HG03097 (cell line): ENCODE results near the gene TXNIP.

Experiments used
- ATAC-seq: cut with Tn5 transposase; IDR thresholded peaks from one replicate; pipeline ENCODE4 v1.9.1; 2021; ENCODE audit not compliant: unreplicated experiment, low FRiP score

The TXNIP gene

GRCh38 chr1:146012703-146013558, 16.6 kb upstream of the TXNIP start:
- no peak for ATAC-seq

GRCh38 chr1:146010126-146010738, 13.9 kb upstream of the TXNIP start:
- no peak for ATAC-seq

- no peak for ATAC-seq
Observed at GRCh38 chr1:146007489-146008133, 11.2 kb upstream of the TXNIP start.

DNA sequence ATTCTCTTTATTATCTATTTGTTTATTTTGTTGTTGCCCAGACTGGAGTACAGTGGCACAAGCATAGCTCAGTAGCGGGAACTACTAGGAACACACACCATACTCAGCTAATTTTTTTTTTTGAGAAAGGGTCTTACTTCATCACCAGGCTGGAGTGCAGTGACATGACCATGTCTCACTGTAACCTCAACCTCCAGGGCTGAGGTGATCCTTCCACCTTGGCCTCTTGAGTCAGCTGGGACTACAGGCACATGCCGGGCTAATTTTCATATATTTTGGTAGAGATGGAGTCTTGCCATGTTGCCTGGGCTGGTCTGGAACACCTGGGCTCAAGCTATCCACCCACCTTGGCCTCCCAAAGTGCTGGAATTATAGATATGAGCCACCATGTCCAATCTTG, 5.3 kb upstream of the TXNIP start:
- no peak for ATAC-seq

GRCh38 chr1:145999321-146000024, 3.1 kb upstream of the TXNIP start:
- no peak for ATAC-seq

GRCh38 chr1:145997718-145998023, 1.3 kb upstream of the TXNIP start:
- no peak for ATAC-seq

DNA sequence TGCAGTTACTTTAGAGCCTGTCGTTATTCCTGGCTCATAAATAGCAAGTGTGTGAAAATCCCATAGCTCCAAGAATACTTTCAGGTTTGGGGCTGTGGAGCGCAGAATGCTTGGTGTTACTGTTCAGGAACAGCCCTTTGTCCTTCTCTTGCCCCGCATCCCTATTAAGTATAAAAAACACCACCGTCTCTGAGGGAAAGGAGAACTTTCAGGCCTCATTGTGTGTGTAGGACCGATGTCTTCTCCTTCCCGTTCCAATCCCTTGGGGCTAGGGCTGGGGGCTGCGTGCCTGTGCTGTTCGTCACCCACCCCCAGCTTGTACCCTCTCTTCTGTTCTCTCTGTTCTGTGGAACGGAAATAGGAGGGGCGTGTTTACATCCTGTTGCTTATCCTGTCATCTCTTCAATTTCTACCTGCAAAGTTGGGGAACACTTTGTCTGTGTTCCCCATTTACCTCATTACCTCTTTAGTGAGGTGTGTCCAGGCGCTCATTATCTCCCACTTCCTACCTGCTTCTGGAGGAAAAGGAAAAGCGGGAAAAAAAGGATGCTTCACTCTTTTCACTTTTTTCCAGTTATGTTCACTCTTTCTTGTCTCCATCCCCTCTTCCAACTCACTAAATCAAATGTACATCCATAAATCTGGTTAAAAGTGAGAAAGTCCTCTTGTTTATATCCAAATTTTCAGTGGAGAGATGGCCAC, 788 bp upstream of the TXNIP start:
- ATAC-seq: peak; percentile 31

DNA sequence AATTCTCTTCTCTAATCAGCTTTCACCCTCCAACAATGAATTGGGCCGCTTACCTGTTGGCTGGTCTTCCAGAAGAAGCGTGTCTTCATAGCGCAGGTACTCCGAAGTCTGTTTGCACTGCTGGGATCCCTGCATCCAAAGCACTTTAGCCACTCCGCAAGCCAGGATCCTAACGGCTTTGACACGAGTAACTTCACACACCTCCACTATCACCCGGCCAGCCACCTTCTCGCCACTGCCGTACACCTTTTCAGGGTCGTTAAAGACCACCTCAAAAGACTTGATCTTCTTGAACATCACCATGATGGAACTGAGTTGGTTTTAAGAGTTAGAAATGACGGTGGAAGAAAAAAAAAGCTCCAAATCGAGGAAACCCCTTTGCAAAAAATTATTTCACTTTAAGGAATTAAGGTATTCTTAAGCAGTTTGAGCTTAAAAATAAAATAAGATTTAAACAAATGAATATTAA, 381 bp downstream of the TXNIP start:
- ATAC-seq: no peak

DNA sequence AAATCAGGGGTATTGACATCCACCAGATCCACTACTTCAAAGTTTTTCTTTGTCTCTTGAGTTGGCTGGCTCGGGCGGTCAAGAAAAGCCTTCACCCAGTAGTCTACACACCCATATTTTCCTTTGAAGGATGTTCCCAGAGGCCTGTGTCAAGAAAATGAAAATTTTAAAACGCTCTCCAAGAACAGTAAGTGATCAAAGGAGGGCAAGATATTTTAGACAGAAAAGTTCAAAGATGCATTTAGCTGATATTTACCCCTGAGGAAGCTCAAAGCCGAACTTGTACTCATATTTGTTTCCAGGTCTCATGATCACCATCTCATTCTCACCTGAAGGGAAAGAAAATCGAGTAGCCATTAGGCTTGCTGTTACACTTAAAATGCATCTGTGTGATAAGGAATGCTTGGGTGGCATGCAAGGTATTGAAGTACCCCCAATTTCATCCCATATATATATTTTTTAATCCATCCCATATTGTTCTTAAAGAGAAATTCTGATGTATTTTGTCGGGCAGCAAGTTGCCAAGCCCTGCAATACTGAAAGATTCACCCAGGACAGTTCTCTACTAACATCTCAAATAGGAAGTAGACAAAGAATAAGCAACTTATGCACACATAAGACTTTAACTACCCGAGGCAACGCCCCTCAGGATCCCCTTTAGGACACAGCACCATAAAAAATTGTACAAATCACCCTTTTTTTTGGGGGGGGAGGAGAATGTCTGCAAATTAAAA, 1.1 kb downstream of the TXNIP start:
- no peak for ATAC-seq

- no peak for ATAC-seq
Observed at GRCh38 chr1:145994391-145995120, 1.8 kb downstream of the TXNIP start.

- no peak for ATAC-seq
Observed at GRCh38 chr1:145993618-145994390, 2.6 kb downstream of the TXNIP start.

- no peak for ATAC-seq
Observed at GRCh38 chr1:145992958-145993617, 3.3 kb downstream of the TXNIP start.

DNA sequence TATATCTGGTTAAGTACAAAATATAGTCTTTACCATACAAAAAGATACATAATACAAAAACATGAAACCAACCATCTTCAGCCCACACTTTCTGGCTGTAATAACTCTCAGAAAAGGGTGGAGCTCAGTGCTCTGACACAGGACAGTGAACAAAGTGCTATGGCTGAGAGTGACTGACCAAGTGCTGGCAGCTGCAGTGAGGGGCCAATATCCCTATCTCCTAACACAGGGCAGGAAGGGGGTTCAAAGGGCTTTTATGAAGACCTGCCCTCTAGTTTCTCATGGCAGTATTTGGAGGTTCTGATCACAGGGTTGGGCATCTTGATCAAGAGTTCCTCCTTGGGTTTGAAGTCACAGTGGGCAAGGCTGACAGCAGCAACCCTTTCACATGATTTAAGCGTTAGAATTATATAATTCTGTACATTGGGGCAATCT, 3.9 kb downstream of the TXNIP start:
- no peak for ATAC-seq

- ATAC-seq: no peak
Observed at GRCh38 chr1:145991735-145992412, 4.5 kb downstream of the TXNIP start.

DNA sequence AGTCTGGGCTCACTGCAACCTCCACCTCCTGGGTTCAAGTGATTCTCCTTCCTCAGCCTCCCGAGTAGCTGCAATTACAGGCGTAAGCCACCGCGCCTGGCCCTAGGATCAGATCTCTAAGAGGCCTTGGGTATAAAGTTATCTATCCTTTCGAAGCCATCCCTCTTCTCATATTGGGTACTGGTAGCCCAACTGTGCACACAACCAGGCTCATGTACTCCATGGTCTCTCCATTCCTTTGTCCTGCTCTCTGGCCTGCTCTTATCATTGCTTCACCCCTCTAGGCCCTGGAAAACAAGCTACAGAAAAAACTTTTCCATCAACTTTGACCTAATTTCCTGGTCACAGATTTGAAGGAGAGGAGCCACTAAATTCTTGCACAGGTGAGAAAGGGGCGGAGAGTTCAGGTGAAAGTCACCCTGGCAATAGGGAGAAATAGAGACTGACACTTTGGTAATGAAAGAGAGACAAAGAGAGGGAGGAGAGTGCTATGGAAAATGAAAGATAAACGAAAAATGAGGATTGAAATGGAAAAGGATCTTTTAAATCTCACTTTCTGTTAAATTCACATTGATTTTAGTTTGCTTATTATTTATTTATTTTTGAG, 6.0 kb downstream of the TXNIP start:
- ATAC-seq: no peak

DNA sequence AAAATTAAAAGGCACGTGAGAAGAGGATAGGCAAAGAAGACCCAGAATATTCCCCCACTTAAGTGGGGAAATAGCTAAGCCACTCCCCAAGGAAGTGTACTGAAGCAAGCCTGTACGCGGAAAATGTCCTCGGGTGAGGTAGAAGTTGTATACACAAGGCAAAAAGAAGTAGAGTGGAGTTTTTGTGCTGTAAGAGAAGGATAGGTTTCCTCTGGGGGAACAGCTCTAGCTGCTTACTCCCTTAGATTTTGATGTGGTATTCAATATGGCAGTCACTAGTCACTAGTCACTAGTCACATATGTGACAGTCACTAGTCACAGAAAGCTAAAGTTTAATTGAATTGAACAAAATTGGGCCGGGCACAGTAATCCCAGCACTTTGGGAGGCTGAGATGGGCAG, 7.6 kb downstream of the TXNIP start:
- no peak for ATAC-seq

DNA sequence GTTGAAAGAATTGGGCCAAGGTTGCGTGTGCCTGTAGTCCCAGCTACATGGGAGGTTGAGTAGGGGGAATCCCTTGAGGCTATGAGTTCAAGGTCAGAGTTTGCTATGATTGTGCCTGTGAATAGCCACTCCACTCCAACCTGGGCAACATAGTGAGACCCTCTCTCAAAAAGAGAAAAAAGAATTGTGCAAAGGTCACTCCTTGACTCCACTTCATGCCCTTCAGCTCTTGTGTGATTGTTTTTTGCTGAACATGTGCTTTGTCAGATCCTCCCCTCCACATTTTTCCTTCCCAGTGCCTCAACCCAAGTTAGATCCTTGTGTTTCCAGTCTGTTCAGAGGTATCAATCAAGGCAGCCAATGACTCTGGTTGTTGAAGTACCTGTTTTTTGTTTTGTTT, 8.5 kb downstream of the TXNIP start:
- ATAC-seq: no peak
